ENCODE data around the gene COX7A2.

DNA sequence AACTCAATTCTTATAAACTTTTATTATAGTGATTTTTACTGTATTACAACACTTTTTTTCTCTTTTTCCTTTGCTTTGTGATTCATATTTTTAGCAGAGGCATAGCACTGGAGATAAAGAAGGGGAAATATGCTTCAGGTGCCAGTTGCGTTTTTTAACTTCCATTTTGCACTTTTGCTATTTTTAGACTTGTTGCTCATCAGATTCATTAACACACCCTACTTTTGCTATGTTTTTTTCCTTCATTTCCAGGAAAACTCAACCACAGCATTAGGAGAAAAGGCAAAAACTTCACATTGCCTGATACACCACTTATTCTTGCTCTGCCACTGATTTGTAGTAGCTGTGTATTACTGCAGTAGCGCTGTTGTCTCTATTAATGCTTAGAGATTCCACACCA, 49.0 kb upstream of the COX7A2 start:
- TF ChIP-seq POLR2A (IDR thresholded peaks at IDR 0.05) = no peak
- TF ChIP-seq, protein P1, sequence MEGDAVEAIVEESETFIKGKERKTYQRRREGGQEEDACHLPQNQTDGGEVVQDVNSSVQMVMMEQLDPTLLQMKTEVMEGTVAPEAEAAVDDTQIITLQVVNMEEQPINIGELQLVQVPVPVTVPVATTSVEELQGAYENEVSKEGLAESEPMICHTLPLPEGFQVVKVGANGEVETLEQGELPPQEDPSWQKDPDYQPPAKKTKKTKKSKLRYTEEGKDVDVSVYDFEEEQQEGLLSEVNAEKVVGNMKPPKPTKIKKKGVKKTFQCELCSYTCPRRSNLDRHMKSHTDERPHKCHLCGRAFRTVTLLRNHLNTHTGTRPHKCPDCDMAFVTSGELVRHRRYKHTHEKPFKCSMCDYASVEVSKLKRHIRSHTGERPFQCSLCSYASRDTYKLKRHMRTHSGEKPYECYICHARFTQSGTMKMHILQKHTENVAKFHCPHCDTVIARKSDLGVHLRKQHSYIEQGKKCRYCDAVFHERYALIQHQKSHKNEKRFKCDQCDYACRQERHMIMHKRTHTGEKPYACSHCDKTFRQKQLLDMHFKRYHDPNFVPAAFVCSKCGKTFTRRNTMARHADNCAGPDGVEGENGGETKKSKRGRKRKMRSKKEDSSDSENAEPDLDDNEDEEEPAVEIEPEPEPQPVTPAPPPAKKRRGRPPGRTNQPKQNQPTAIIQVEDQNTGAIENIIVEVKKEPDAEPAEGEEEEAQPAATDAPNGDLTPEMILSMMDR (IDR thresholded peaks at IDR 0.05) = no peak
